ENCODE results near the gene STX16. TPM values are rescaled to one million over a fixed set of nuclear protein-coding genes. Genes with fewer than 3 reads are reported as not detected.

STX16 gene
- total and polyA plus RNA-seq, 9 of the 15 experiments (the other 6 are each of a cell fraction or from before 2014, with no cell fraction given) = 4.4 to 43.5 (median 14.7) TPM

DNA sequence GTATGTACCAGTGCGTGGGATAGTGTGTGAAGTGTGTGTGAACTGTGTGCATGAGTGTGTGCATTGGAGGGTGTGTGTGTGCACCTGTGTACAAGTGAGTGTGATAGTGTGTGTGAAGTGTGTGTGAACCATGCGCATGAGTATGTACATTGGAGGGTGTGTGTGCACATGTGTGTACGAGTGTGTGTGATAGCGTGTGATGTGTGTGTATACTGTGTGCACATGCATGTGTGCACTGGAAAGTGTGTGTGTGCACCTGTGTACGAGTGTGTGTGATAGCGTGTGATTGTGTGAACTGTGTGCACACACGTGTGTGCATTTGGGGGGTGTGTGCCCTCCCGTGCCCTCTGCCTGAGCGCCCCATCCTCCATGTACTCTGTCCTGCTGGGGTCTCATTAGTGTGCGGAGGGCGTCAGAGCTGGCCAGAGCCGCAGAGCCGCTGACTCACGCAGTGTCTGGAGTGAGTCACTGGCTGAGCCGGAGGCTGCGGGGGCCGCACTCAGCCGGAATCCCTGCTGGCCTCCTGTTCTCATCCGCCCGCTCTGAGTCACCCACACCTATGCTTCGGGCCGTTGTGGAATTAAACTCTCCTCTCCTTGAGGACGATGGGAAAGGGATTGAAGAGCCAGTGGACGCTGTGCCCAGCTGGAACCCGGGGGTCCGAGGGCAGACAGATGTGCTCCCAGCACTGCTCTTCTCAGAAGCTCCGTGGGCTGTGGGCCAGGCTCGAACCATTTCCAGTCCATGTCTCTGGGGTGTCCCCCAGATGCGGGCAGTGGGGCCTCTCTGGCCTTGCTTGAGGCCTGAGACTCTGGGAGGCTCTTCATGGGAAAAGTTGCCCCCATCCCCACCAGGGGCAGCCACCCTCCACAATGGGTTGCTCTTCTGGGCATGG, 27.3 kb upstream of the STX16 start (continued):
- TF ChIP-seq, protein P1, sequence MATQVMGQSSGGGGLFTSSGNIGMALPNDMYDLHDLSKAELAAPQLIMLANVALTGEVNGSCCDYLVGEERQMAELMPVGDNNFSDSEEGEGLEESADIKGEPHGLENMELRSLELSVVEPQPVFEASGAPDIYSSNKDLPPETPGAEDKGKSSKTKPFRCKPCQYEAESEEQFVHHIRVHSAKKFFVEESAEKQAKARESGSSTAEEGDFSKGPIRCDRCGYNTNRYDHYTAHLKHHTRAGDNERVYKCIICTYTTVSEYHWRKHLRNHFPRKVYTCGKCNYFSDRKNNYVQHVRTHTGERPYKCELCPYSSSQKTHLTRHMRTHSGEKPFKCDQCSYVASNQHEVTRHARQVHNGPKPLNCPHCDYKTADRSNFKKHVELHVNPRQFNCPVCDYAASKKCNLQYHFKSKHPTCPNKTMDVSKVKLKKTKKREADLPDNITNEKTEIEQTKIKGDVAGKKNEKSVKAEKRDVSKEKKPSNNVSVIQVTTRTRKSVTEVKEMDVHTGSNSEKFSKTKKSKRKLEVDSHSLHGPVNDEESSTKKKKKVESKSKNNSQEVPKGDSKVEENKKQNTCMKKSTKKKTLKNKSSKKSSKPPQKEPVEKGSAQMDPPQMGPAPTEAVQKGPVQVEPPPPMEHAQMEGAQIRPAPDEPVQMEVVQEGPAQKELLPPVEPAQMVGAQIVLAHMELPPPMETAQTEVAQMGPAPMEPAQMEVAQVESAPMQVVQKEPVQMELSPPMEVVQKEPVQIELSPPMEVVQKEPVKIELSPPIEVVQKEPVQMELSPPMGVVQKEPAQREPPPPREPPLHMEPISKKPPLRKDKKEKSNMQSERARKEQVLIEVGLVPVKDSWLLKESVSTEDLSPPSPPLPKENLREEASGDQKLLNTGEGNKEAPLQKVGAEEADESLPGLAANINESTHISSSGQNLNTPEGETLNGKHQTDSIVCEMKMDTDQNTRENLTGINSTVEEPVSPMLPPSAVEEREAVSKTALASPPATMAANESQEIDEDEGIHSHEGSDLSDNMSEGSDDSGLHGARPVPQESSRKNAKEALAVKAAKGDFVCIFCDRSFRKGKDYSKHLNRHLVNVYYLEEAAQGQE (IDR thresholded peaks at IDR 0.05; ENCODE audit: borderline replicate concordance) = peak; percentile 96
- TF ChIP-seq, protein P1 (CRISPR knock-in tag; IDR thresholded peaks at IDR 0.05; ENCODE audit: low read depth) = no peak
- TF ChIP-seq, protein P2, sequence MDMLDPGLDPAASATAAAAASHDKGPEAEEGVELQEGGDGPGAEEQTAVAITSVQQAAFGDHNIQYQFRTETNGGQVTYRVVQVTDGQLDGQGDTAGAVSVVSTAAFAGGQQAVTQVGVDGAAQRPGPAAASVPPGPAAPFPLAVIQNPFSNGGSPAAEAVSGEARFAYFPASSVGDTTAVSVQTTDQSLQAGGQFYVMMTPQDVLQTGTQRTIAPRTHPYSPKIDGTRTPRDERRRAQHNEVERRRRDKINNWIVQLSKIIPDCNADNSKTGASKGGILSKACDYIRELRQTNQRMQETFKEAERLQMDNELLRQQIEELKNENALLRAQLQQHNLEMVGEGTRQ (CRISPR knock-in tag; IDR thresholded peaks at IDR 0.05) = no peak
- TF ChIP-seq MTA2 (IDR thresholded peaks at IDR 0.05; ENCODE audit: low read depth) (no peak), CC2D1A (IDR thresholded peaks at IDR 0.05) (no peak), PML (IDR thresholded peaks at IDR 0.05; ENCODE audit: low read length) (no peak), HMG20A (CRISPR knock-in tag; conservative IDR thresholded peaks at IDR 0.05) (no peak), HDAC2 (IDR thresholded peaks at IDR 0.05) (peak; percentile 68), SMARCC2 (IDR thresholded peaks at IDR 0.05; ENCODE audit: low read depth) (peak; percentile 96), ETS2 (tag; IDR thresholded peaks at IDR 0.05; ENCODE audit: borderline replicate concordance, poor library complexity, severe bottlenecking) (no peak), ZNF143 (CRISPR knock-in tag; IDR thresholded peaks at IDR 0.05) (no peak), BRCA1 (IDR thresholded peaks at IDR 0.05) (no peak), BRCA1 (CRISPR knock-in tag; IDR thresholded peaks at IDR 0.05) (no peak)
- TF ChIP-seq, protein P3, sequence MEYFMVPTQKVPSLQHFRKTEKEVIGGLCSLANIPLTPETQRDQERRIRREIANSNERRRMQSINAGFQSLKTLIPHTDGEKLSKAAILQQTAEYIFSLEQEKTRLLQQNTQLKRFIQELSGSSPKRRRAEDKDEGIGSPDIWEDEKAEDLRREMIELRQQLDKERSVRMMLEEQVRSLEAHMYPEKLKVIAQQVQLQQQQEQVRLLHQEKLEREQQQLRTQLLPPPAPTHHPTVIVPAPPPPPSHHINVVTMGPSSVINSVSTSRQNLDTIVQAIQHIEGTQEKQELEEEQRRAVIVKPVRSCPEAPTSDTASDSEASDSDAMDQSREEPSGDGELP (CRISPR knock-in tag; IDR thresholded peaks at IDR 0.05; ENCODE audit: borderline replicate concordance) = peak; percentile 83; the same call in 1 of the 2 replicates
- TF ChIP-seq, protein P4, sequence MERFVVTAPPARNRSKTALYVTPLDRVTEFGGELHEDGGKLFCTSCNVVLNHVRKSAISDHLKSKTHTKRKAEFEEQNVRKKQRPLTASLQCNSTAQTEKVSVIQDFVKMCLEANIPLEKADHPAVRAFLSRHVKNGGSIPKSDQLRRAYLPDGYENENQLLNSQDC (CRISPR knock-in tag; IDR thresholded peaks at IDR 0.05) = no peak
- TF ChIP-seq, protein P5, sequence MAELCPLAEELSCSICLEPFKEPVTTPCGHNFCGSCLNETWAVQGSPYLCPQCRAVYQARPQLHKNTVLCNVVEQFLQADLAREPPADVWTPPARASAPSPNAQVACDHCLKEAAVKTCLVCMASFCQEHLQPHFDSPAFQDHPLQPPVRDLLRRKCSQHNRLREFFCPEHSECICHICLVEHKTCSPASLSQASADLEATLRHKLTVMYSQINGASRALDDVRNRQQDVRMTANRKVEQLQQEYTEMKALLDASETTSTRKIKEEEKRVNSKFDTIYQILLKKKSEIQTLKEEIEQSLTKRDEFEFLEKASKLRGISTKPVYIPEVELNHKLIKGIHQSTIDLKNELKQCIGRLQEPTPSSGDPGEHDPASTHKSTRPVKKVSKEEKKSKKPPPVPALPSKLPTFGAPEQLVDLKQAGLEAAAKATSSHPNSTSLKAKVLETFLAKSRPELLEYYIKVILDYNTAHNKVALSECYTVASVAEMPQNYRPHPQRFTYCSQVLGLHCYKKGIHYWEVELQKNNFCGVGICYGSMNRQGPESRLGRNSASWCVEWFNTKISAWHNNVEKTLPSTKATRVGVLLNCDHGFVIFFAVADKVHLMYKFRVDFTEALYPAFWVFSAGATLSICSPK (IDR thresholded peaks at IDR 0.05; ENCODE audit: borderline replicate concordance) = no peak
